Suppressor macrophage treated with lipopolysaccharide for 1 hour (primary cell): Measurements from ENCODE around the gene YBEY.
"Not testable (repeated sequence)": the region's sequence is repeated elsewhere in the genome, so short reads cannot be mapped to it uniquely, and the experiment has no call there.

Experiments used
- DNase-seq, 3 donors: peaks; one replicate each; pipeline ENCODE4 v3.0.0-alpha.2; 2020 to 2022

YBEY gene

GRCh38 chr21:46304955-46305354, 18.8 kb downstream of the YBEY start:
- DNase-seq = no peak

- DNase-seq = no peak
Measured at GRCh38 chr21:46307625-46308024, 21.5 kb downstream of the YBEY start.

GRCh38 chr21:46308431-46308830, 22.3 kb downstream of the YBEY start:
- DNase-seq = no peak

- not testable (repeated sequence) for DNase-seq
Measured at GRCh38 chr21:46310260-46310659, 24.1 kb downstream of the YBEY start.

GRCh38 chr21:46311568-46311967, 25.4 kb downstream of the YBEY start:
- DNase-seq = no peak

DNA sequence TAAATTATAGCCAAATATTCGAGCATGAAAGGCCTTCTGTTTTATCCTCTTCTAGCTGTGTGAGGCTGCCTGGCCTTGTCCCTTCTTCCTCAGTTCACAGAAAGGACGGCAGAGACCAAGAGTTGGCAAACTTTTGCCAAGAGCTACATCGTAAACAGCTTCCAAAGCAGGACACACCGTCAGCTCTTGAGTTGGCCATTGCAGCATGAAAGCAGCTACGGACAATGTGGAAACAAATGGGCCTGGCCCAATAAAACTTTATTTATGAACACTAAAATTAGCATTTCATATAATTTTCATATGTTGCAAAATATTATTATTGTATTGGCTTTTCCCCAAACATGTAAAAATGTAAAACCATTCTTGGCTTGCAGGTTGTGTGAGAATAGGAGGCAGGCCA, 26.8 kb downstream of the YBEY start:
- DNase-seq = no peak

DNA sequence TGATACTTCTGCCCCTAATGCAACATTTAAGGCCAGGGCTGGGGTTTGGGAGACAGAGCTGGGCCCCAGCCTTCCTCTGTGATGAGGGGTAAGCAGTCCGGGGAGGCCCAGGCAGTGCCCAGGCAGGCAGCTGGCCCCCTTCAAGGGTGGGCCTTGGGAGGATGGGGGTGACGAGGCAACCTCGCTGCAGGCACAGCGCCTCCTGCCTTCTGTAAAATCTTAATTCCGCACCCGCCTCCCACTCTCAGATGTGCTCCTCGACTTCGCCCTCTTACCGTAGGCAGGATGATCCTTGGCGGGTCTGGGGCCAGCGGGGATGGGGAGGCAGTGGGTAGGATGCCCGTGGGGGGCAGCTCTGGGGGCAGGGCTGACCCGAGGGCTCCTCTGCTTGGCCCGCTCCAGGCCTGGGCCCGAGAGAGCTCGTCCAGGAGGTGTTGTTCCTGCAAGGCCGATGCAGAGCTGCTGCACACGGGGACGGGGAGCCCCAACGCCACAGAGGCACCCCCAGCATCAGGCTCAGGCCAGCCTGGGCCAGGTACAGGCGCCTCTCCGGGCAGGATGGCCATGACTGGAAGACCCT, 28.4 kb downstream of the YBEY start:
- no peak for DNase-seq

GRCh38 chr21:46316708-46317324, 30.7 kb downstream of the YBEY start:
- DNase-seq = no peak

DNA sequence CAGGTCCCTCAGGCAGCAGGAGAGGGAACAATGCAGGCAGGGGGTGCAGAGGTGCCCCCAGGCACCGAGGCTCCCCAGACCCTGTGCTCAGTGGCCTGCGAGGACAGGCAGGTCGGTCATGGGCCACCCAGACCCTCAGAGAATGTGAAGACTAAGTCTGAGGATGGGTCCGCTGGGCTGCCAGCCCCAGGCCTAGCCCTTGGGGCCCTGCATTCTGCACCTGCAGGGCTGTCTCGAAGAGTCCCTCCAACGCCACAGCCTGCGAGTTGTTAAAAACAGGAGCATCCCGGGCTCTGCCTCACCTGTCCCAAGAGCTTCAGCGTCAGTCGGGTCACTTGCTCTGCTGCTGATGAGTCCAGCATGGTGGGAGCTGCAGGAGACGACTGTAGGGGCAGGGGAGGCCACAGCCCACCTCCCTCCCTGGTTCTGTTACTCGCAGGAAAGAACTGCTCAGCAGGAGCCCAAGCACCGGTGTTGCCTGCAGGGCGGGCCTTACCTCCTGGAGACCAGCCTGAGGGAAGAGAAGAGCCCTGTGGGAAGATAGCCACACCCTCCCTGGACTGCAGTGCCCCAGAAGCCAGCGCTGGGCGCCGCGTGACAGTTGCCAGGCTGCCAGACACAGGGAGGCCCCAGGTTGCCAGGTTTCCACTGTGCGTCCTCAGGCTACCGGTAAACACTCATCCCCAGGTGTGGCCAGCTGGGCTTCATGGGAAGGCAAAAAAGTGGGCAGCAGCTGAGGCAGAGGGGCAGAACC, 31.7 kb downstream of the YBEY start:
- no peak for DNase-seq

DNA sequence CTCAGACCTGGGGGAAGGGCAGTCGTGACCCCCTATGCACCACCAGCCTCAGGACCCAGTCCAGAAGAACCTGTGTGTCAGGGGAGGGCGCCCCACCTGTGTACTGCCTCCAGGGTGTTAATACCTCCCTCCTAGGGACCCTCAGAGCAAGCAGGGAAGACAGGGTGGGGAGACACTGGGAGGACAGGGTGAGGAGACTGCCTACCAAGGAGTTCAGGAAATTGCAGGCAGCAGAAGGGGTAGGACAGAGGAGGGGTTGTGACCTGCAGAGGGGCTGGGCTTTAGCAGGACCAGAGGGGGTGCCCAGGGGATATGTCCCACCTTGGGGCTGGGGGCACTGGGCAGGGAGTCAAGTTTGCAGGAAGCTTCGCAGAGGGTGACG, 32.3 kb downstream of the YBEY start:
- DNase-seq = no peak

DNA sequence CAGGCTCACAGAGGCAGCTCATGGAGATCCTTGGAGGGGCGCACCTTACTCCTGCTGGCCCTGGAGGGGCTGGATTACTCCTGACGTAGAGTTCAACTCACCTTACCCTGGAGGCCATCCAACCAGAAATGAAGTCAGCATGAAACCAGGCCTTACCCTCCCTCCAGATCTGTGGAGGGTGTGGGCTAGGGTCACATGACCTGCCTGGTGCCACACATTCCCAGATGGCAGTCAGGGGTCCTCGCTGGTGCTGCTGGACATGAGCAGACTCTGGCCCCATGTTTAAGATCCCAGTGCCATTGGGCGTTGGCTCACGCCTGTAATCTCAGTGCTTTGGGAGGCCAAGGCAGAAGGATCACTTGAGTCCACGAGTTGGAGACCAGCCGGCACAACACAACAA, 33.0 kb downstream of the YBEY start:
- no peak for DNase-seq

GRCh38 chr21:46320331-46320801, 34.2 kb downstream of the YBEY start:
- no peak for DNase-seq

DNA sequence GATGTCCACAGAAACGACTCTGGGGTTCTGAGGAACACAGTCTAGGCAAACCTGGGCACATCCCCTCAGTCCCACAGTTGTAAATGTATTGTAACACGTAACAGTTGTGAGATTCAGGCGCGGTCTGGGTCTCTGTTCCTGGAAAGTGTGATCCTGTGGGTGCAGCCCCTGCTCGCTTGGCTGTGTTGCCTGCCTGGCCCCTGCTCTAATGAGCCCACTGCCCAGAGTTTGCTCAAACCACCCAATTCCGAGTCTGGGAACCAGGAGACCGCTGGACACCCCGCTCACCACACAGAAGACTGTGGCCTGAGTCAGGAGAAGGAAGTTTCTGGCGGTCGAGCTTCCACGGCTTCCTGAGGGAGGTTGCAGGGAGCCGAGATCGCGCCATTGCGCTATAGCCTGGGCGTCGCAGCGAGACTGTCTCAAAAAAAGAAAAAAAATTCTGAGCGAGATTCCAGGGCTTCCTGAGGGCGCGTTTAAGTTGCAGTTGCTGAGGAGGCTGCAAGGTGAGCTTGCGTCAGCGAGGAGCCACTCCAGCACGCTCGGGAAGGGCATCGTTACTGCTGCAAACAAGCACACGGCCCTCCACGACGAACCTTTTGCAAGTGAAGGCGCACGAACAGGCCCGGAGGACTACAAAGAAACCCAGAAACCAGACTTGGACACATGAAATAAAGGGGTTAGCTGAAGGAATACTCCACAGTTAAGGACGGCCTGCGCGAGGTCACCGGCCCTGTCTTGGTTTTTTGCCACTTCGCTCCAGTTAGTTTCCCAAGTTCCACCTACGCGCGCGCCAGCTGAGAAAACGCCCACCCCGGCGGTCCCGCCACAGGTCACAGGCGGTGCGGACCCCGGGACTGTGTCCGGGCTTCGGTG, 36.4 kb downstream of the YBEY start:
- DNase-seq = peak; percentile 52 to 56 (median 53)

- DNase-seq = peak in 2 of 3 donors; percentile 5 to 33
Measured at GRCh38 chr21:46323227-46323709, 37.1 kb downstream of the YBEY start.

DNA sequence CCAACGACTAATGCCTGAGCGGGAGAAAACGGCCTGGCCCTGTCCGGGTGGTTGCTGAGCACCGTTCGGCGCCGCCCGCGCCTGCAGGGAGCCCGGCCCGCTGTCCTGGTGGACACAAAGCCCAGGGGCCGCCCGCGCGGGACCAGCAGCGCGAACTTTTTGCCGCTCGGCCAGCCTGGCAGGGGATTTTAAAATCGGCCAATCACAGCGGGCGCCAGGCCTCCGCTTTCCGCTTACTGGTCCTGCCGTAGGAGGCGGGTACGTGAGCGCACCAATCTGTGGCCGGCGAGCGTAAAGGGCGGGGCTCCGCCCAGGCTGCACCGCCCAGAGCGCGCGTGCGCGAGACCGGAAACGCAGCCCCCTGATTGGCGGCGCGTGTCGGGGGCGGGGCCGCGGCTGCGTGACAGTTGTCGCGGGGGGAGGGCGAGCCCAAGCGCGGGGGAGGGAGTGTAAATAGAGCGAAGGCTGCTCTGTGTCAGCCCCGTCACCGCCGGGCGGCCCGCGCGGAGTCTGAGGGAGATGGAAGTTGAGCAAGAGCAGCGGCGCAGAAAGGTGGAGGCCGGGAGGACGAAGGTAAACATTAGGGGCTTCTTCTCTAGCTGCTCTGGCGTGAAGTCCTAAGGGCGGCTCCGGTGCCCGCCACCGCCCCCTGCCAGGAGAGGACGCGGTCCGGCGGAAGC, 37.7 kb downstream of the YBEY start, which contains the start of the genes C21orf58 and PCNT:
C21orf58 (minus strand) TSS at position 161 of the 680 bp plus-strand sequence. CDS start 1,132 bp downstream, outside the sequence.
PCNT (plus strand) TSS at position 447 of the 680 bp plus-strand sequence; CDS start at position 520, 73 bp downstream.
- peak; percentile 99 to 100 (median 99) for DNase-seq

- peak; percentile 89 to 97 (median 95) for DNase-seq
Measured at GRCh38 chr21:46324390-46325072, 38.4 kb downstream of the YBEY start.

DNA sequence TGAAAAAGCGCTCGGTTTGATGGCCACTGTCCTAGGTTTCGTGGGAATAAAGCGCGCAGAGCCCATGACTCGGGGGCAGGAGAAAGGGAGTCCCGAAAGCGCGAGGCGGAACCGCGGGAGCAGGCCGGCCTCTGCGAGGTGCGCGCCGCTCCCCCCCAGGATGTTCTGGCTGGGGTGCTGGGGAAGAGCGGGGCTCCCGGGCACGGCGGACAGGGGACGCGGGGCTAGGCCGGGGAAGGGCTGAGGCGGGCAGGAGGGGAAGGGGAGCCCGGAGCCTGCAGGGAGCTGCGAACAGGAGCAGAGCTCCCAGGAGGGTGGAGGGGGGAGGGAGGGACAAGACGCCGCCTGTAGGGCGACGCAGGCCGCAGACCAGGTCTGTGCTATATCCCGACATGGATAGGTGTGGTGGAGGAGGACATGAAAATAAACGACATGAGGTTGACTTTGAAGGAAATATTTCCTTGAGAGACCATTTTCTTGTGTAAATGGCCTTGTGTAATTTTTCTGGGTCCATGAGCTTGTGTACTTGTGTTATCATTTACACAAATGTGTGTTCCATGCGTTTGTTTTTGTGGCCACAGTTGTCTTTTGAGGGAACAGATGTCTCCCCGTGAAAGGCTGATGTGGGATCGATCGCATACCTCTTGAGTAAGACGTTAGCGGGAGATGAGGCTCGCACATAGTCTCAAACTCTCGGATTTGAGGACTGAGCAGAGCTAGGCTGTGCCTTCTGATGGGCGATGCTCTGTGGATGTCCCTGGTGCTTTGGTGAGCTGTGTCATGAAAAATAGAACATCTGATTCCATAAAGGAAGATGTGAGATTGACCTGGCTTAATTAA, 39.2 kb downstream of the YBEY start:
- peak; percentile 24 to 63 (median 28) for DNase-seq

GRCh38 chr21:46326110-46326703, 40.1 kb downstream of the YBEY start:
- DNase-seq = no peak

DNA sequence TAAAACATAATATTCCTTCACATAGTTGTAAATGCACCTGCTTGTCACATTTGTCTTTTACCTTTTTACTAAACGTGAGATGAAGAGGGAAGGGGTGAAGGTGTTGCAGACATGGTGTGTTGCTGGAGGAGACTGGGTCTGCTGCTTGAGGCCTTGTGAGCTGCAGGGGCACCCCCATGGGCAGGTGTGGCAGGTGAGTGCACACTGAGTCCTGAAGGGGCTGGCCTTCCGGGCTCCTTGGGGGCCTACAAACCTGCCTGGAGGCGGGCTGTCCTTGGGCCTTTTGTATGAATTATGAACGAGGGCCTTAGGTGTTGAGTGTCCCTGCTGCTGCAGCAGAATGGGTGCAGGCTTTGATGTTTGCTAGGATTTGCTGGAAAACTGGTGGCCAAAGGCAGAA, 41.6 kb downstream of the YBEY start:
- DNase-seq = no peak

DNA sequence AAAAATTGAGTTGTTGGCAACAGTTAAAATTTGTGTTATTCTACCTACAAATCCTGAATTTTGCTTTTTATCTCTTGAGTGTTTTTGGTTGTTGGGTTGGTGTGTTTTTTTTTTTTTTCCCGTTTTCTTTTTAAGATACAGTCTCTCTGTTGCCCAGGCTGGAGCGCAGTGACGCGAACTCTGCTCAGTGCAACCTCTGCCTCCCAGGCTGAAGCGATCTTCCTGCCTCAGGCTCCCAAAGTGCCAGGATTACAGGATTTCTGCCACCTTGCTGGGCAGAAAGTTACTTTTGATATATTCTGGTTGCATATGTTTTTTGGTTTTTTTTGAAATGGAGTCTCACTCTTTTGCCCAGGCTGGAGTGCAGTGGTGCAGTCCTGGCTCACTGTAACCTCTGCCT, 42.0 kb downstream of the YBEY start:
- DNase-seq = no peak
